ENCODE results near the gene TESMIN. TPM values are rescaled to one million over a fixed set of nuclear protein-coding genes. Genes with fewer than 3 reads are reported as not detected.

TESMIN gene
- total and polyA plus RNA-seq, 5 donors, result 0.38 to 1.0 (median 0.89) TPM

Other genes with a start within 250 kb of the TESMIN start
- gene GAL, start 67.0 kb downstream of the TESMIN start, total RNA-seq, result not detected
- gene GAL, start 67.0 kb downstream of the TESMIN start, polyA plus RNA-seq, result 0.27 TPM
- gene CPT1A, start 90.4 kb upstream of the TESMIN start, total RNA-seq, result 10 to 100 TPM; 33.2 to 63.5 (median 47.3) TPM
- gene CPT1A, start 90.4 kb upstream of the TESMIN start, polyA plus RNA-seq, result 22.4 TPM
- 10 to 100 TPM; 57.3 to 85.5 (median 80.0) TPM for gene MRPL21, start 152.3 kb upstream of the TESMIN start, total RNA-seq
- gene MRPL21, start 152.3 kb upstream of the TESMIN start, polyA plus RNA-seq, result 144 TPM
- gene IGHMBP2, start 152.4 kb upstream of the TESMIN start, total RNA-seq, result 10 to 100 TPM; 11.1 to 12.7 (median 11.9) TPM
- gene IGHMBP2, start 152.4 kb upstream of the TESMIN start, polyA plus RNA-seq, result 10.4 TPM
- not detected for gene MRGPRD, start 229.5 kb upstream of the TESMIN start, total RNA-seq
- gene MRGPRD, start 229.5 kb upstream of the TESMIN start, polyA plus RNA-seq, result not detected